HG03469 (cell line): Measurements from ENCODE around the gene LEO1.
"Not testable (repeated sequence)": the region's sequence is repeated elsewhere in the genome, so short reads cannot be mapped to it uniquely, and the experiment has no call there.

Experiments
- ATAC-seq: cut with Tn5 transposase; IDR thresholded peaks from one replicate; pipeline ENCODE4 v1.9.1; 2021; ENCODE audit warnings: mild to moderate bottlenecking, moderate library complexity, moderate number of reproducible peaks; ENCODE audit not compliant: unreplicated experiment

LEO1 gene

DNA sequence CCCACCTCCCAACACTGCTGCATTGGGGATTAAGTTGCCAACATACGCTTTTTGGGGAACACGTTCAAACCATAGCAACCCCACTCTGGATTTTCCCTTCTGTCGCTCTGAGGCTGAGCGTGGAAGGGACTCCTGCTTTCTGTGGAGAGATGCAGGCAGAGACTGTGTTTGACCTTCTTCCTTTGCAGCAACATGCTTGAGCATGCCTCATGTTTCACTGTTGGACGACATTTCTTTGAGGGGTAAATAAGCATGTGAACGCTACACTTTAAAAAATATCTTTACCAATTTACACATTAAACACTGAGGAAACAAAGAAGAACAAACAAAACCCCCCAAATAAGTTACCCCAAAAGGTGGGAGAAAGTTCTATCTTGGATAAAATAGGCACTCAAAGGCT lies 33.2 kb upstream of the LEO1 start:
- no peak for ATAC-seq

GRCh38 chr15:52003710-52004109 lies 32.1 kb upstream of the LEO1 start:
- ATAC-seq: no peak

GRCh38 chr15:52003089-52003488 lies 31.5 kb upstream of the LEO1 start:
- ATAC-seq: not testable (repeated sequence)

- ATAC-seq: no peak
Observed at GRCh38 chr15:52002351-52002750, 30.8 kb upstream of the LEO1 start.

DNA sequence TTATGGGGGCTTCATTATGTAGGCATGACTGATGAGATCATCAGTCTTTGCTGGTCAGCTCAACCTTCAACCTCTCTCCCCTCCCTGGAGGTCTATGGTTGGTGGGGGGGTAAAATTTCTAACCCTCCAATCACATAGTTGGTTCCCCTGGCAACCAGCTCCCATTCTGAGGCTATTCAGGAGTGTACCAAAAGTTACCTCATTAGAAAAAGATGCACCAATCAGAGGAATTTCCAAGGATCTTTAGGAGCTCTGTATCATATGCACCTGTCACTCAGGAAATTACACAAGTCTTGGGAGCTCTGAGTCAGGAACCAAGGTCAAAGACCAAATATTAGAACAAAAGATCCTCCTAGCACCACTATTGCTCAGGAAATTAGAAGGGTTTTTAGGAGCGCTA lies 21.4 kb upstream of the LEO1 start:
- ATAC-seq: no peak

GRCh38 chr15:51991141-51991540 lies 19.6 kb upstream of the LEO1 start:
- ATAC-seq: no peak

GRCh38 chr15:51982770-51983103 lies 11.2 kb upstream of the LEO1 start:
- ATAC-seq: no peak

DNA sequence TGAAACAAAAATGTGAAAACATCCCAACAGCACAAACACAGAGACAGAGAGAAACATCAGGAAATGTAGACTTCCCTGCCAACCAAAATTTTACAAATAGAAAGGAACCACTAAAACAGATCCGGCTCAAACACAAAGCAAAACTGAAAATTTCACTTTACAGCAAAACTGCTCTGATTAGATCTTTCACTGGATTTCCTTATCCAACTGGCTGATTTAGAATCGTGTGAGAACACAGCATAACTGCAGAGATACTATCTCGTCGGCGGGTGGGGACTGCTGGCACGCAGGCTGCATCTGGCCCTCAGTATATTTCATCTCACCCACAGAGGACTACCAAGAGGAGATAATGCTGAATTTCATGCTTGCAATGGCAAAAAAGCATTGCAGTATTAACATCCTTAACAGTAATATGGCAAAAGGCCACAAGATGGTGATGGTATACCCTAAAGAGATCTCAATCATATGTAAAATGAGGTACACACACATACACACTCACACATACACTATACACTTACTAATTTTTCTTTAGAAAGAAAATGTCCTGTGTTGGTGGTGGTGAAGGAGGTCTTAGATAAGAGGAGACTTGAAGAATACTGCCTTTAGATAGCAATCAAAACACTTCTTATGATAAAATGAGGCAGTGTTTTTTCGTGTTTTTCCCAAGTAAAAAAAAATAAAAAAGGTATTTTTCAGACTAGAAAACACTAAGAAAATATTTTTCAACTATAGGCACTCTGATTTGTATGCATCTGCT lies 10.6 kb upstream of the LEO1 start:
- peak; percentile 92 for ATAC-seq

DNA sequence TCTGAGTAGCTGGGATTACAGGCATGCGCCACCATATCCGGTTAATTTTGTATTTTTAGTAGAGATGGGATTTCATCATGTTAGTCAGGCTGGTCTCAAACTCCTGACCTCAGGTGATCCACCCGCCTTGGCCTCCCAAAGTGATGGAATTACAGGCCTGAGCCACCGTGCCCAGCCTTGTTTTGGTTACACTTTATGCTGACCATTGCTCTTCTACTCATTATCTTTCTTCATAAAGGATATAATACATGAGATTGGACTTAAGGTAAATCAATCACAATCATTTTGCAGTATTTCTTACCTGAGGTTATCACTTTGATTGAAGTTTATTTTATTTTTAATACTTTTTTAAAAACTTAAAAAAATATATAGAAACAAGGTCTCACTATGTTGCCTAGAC lies 2.2 kb upstream of the LEO1 start:
- ATAC-seq: no peak

DNA sequence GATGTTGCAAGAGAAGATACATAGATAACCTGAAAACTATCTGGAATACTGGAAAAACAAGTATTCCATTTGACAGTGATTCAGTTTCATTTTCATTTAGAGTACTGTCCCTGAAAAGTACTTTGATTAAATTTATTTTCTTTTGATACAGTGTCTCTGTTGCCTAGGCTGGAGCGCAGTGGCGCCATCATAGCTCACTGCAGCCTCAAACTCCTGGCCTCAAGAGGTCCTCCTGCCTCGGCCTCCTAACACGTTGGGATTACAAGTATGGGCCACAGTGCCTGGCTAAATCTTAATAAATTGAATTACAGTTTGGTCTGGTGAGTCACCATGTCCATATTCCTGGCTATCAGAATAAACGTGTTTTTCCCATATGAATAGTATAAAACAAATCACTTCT lies 1.6 kb upstream of the LEO1 start:
- no peak for ATAC-seq

DNA sequence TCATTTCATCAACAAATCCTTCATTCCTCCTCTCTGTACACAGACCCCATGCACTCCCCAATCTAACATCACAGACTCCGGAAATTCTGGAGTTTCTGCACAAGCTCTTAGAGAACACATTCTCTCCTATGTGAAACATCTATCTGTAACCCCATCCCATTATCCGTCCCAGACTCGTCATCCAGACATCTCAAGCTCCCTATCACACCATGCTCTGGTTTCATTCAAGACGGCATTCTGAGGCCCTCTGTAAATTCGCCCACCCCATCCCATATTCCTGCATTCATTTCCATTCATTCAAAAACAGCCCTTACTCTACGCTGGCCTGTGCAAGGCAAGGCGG lies 575 bp downstream of the LEO1 start:
- no peak for ATAC-seq

- ATAC-seq: no peak
Observed at GRCh38 chr15:51970132-51970817, 1.3 kb downstream of the LEO1 start.

- no peak for ATAC-seq
Observed at GRCh38 chr15:51969728-51970127, 1.9 kb downstream of the LEO1 start.

DNA sequence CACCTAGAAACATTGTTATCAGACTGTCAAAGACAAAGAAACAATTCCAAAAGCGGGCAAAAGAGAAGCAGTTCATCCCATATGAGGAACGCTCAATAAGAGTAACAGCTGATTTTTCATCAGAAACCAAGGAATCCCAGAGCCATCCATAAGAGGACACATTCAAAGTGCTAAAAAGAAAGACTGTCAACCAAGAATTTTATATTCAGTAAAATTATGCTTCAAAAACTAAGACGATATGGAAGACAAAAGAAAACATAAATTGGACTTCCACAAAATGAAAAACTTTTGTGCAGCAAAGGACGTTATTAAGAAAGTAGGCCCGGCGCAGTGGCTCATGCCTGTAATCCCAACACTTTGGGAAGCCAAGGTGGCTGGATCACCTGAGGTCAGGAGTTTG lies 4.0 kb downstream of the LEO1 start:
- no peak for ATAC-seq

GRCh38 chr15:51966192-51966591 lies 5.4 kb downstream of the LEO1 start:
- ATAC-seq: no peak

GRCh38 chr15:51965691-51966090 lies 5.9 kb downstream of the LEO1 start:
- ATAC-seq: no peak

- ATAC-seq: no peak
Observed at GRCh38 chr15:51955504-51955903, 16.1 kb downstream of the LEO1 start.

DNA sequence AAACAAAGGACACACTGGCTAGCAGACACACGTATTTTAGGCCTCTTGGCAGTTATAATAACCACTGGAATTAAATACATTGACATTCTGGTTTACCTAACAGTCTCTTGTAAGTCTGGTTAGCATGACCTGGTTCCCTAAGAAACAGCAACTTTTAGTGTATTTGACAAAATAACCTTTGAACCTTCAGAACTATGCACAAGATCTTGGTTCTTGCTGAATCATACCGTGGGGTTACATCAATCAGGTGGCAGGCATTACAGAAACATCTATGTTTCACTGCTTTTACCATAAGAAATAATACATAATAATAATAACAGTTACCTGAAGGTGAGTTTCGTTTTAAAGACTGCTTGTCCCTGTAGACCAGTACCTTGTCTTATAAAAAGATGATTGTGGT lies 18.8 kb downstream of the LEO1 start:
- no peak for ATAC-seq

GRCh38 chr15:51947124-51947523 lies 24.5 kb downstream of the LEO1 start:
- ATAC-seq: no peak

GRCh38 chr15:51939216-51939615 lies 32.4 kb downstream of the LEO1 start:
- ATAC-seq: no peak

DNA sequence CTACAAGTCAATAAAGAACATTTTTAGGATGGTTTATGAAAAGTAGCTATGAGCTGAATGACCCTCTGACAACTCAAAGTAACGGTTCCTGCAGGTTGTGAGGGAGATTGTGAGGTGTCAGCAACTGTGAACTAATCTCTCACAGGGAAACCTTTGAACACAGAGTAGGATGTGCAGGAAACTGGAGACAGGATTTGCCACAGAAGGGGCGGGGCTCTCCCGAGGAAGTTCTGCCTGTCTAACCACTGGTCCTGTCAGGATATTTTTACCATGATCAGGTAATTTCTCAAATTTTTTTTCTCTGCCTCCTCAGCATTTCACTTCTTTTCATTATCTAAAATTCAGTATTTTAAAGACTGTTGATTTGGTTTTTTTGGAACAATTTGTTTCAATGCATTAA lies 33.3 kb downstream of the LEO1 start:
- no peak for ATAC-seq

DNA sequence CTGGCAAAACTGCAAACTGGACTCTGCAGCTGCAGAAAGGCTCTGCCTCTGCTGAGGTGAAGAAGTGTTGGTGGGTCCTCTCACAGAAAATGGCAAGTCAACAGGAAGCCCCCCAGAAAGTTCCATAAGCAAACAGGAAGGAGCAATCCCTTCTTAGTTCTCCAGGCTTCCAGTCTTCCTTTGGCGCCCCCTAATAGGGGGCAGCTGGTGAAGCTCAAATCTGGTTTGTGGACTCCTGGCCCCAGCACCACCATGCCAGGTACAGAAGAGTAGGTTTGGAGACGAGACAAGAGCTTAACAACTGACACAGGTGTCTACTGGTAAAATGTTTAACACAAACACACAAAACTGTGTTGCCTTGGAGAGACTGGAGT lies 35.5 kb downstream of the LEO1 start:
- ATAC-seq: no peak
